HFFc6 (cell line): ENCODE measurements around the gene HIPK2. TPM values are rescaled to one million over a fixed set of nuclear protein-coding genes. Genes with fewer than 3 reads are reported as not detected.
A peak's percentile ranks its signal among the peaks of the same experiment; 100 is the strongest.

Experiments
- DNase-seq: peaks from one replicate; pipeline ENCODE4 v3.0.0-alpha.2; 2018
- H3K27ac Mint-ChIP-seq: 2 replicates; pipeline ENCODE4 v1.8.0; 2020; ENCODE audit warnings: mild to moderate bottlenecking, mixed read lengths
- H3K27me3 Mint-ChIP-seq: 2 replicates; pipeline ENCODE4 v1.8.0; 2021; ENCODE audit warnings: mild to moderate bottlenecking, moderate library complexity, mixed read lengths; ENCODE audit not compliant: insufficient read depth
- H3K36me3 Mint-ChIP-seq: 2 replicates; pipeline ENCODE4 v1.8.0; 2021; ENCODE audit warnings: low read depth, mixed read lengths
- H3K4me1 Mint-ChIP-seq: 2 replicates; pipeline ENCODE4 v1.8.0; 2020; ENCODE audit warnings: low read depth, mixed read lengths
- H3K4me3 Mint-ChIP-seq: 2 replicates; pipeline ENCODE4 v1.8.0; 2020; ENCODE audit warnings: mild to moderate bottlenecking, moderate library complexity, mixed read lengths
- H3K9me3 Mint-ChIP-seq: 2 replicates; pipeline ENCODE4 v1.8.0; 2020; ENCODE audit warnings: mild to moderate bottlenecking, mixed read lengths
- long read RNA-seq: library from polyadenylated mRNA; unstranded; transcript quantifications from one replicate; pipeline ENCODE4 v2.0.0, GENCODE V29; 2019
- total RNA-seq, 6 experiments: library from RNA; stranded (reverse); fragmentation: NEBNext Ultra II Directional; extraction: Animal tissue kit (Norgen Biotek cat#: 25700); gene quantifications; 2 replicates in 1 of 6; 3 replicates in 5 of 6; pipeline ENCODE4 v1.2.3, GENCODE V29; 2021
- TF ChIP-seq, protein P1 (sequence below): fragments of 200-600 bp; sonication (generic); IDR thresholded peaks from 2 replicates; pipeline ENCODE4 v1.5.0; 2021; ENCODE audit warnings: antibody characterized with exemption, mild to moderate bottlenecking

The HIPK2 gene
- total RNA-seq, result 10 to 100 TPM; 14.6 to 33.4 (median 31.4) TPM
- long read RNA-seq, partial matches to known transcripts, result 0 of 9 reads
- long read RNA-seq, other reads (novel, unspliced or antisense), result 9 of 9 reads

DNA sequence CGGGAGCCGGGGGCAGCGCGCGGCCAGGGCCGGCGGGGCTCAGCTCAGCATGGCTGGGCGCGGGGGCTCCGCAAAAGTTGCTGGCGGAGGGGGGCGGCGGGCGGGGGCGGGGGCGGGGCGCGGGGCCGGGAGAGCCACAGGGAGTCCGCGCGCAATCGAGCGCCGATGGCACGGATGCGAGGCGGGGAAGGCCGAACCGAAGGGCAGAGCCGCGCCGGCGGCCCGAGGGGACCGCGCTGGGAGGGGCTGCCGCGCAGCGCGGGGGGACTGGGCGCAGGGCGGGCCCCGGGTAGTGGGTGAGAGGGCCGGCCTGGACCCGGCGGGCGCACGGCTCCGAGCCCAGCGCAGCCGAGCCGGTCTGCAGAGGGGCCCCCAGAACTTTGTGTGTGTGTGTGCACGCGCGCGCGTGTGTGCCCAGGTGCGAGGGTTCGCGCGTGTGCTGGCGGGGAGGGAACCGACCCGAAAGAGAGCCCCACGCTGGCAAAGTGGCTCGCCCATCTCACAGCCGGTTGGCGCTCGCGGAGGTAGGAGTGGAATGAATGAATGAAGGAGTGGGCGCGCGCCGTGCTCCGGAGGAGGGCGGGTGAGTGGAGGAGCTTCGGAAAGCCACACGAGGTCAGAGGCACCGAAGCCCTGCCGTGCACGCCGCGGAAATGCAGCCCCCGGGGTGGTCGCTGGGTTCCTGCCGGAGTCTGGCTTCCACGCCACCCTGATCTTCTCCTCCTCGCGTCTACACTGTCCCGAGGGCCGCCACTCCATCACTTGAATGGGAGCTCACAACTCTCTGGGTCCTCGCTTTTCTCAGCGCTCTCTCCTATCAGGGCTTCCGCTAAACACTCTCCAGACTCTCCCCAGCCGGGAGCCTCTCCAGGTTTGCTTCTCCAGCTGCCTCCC is at the start of gene HIPK2:
HIPK2 (minus strand) TSS at position 51 of the 894 bp plus-strand sequence. CDS start 375 bp downstream, outside the sequence.
- H3K9me3 Mint-ChIP-seq, result no peaks in the 10 kb centered on the region
- DNase-seq, result peak; percentile 44
- H3K4me3 Mint-ChIP-seq, result peak within 1 kb of the TSS; percentile 94
- TF ChIP-seq, protein P1, sequence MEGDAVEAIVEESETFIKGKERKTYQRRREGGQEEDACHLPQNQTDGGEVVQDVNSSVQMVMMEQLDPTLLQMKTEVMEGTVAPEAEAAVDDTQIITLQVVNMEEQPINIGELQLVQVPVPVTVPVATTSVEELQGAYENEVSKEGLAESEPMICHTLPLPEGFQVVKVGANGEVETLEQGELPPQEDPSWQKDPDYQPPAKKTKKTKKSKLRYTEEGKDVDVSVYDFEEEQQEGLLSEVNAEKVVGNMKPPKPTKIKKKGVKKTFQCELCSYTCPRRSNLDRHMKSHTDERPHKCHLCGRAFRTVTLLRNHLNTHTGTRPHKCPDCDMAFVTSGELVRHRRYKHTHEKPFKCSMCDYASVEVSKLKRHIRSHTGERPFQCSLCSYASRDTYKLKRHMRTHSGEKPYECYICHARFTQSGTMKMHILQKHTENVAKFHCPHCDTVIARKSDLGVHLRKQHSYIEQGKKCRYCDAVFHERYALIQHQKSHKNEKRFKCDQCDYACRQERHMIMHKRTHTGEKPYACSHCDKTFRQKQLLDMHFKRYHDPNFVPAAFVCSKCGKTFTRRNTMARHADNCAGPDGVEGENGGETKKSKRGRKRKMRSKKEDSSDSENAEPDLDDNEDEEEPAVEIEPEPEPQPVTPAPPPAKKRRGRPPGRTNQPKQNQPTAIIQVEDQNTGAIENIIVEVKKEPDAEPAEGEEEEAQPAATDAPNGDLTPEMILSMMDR, result no peak
- peaks cover 10% of the 10 kb centered on the region for H3K27me3 Mint-ChIP-seq
- peak within 1 kb of the TSS; percentile 89 for H3K27ac Mint-ChIP-seq
- H3K4me1 Mint-ChIP-seq, result peaks cover 38% of the 10 kb centered on the region
- H3K36me3 Mint-ChIP-seq, result peaks cover 3% of the 10 kb centered on the region; the same call in 1 of the 2 replicates

DNA sequence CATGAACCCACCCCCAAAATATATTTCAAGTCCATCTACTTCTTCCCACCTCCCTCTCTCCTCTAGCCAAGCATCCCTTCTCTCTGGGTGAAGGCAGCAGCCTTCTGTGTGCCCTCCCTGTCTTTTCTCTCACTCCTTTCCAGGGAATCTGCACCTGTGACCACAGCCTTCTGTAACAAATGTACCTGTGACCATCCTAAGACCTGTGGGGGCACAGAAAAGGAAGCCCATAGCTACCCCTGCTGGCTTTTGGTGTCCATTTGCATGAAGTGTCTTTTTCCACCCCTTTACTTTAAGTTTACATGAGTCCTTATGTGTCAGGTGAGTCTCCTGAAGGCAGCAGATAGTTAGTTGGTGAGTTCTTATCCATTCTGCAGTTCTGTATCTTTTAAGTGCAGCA is 49.2 kb upstream of the HIPK2 start:
- DNase-seq, result no peak
- Mint-ChIP-seq H3K4me1 (peaks cover 6% of the 10 kb centered on the region), H3K4me3 (no peak overlapping the region), H3K27me3 (peaks cover 28% of the 10 kb centered on the region), H3K27ac (no peak overlapping the region), H3K9me3 (no peaks in the 10 kb centered on the region), H3K36me3 (no peaks in the 10 kb centered on the region)
- TF ChIP-seq, protein P1, result no peak

DNA sequence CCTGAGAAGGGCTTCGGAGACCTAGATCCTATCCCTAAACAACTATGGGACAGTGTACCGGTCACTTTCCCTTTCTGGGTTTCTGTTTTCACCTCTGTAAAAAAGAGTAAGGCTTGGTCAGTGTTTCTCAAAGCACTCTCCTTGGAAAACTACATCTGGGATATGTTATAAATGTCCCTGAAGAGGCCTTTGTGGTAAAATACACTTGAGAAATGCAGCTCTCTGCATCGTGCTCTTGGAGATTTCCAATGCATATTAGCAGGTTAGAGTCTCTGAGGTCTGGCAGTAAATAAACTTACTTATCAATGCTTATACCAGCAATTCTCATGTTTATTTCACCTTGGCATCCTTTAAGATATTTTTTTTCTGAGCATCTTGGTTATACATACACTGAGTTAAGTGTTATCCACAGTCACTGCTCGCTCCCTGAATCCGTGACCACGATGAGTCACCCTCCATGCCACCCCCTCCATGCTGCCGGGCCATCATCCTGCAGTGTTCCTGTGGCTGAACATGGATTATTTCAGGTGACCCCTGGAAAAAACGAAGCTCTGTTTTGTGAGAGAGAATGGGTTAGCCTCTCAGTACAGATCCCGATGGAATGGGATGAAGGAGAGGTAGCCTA is 48.0 kb upstream of the HIPK2 start:
- peak; percentile 23 for DNase-seq
- Mint-ChIP-seq H3K9me3 (no peaks in the 10 kb centered on the region), H3K36me3 (no peaks in the 10 kb centered on the region), H3K4me3 (no peak overlapping the region), H3K27ac (no peak overlapping the region), H3K4me1 (peaks cover 6% of the 10 kb centered on the region), H3K27me3 (peaks cover 20% of the 10 kb centered on the region; the same call in 1 of the 2 replicates)
- TF ChIP-seq, protein P1, result no peak

DNA sequence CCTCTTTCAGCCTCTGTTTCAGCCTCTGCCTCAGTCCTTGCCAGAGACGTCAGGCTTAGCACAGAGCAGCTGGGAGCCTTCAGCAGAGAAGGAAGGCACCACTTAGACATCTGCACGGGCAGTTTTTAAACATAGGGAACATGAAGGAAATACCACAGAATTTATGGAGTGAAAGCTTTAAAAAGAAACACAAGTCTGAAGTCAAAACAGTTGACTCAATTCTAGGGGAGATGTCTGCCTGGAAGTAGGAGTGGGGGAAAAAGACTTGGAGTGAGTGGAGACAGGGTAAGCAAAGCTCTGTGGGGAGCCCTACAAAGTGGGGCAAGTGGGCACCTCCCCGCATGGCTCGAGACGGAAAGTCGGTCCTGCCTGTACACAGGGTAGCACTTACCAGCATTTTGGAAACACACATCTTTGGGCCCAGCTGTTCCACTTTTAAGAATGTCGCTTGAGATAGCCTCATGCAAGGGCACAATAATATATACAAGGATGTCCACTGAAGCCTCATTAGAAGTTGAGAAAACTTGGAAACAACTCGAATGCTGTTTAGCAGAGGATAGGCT is 46.2 kb upstream of the HIPK2 start:
- no peak for DNase-seq
- H3K4me3 Mint-ChIP-seq, result no peak overlapping the region

DNA sequence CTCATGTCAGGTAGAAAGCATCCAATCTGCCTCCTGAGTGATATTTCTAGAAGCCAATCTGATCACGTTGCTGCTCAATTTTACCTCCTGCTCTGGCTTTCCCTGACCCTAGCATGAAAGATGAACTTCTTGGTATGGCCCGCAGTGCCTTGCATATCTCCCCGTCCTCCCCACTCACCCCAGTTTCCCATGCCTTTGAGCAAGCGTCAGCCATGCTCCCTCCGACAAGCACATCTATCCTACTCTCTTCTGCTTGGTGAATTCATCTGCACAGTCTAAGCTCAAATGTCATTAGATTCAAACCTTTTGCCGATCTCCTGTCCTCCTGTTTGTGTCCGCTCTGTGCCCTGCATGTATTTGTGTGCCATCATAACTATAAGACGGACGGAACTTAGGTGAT is 45.1 kb upstream of the HIPK2 start:
- TF ChIP-seq, protein P1, result no peak
- no peaks in the 10 kb centered on the region for H3K9me3 Mint-ChIP-seq
- H3K4me1 Mint-ChIP-seq, result peaks cover 6% of the 10 kb centered on the region
- no peak overlapping the region for H3K27ac Mint-ChIP-seq
- H3K27me3 Mint-ChIP-seq, result peaks cover 20% of the 10 kb centered on the region
- H3K4me3 Mint-ChIP-seq, result no peak overlapping the region
- no peaks in the 10 kb centered on the region for H3K36me3 Mint-ChIP-seq
- no peak for DNase-seq

More for the DNA sequence above, 46.2 kb upstream of the HIPK2 start:
- TF ChIP-seq, protein P1, result no peak
- Mint-ChIP-seq H3K36me3 (no peaks in the 10 kb centered on the region), H3K4me1 (peaks cover 6% of the 10 kb centered on the region), H3K27ac (no peak overlapping the region), H3K27me3 (peaks cover 23% of the 10 kb centered on the region), H3K9me3 (no peaks in the 10 kb centered on the region)
